Liver (tissue), 9 donors: ENCODE measurements around the gene RESP18. TPM values are rescaled to one million over a fixed set of nuclear protein-coding genes. Genes with fewer than 3 reads are reported as not detected.

Experiments used
- DNase-seq: peaks from one replicate; pipeline ENCODE4 v3.0.0-alpha.2; 2017; ENCODE audit warnings: low spot score
- H3K27ac ChIP-seq, 2 donors: one replicate each; pipeline ENCODE4 v1.7.0; 2013; ENCODE audit warnings: inconsistent platforms in 2 of 2, low read length in 2 of 2, control low read depth in 1 of 2, low read depth in 1 of 2, mild to moderate bottlenecking in 1 of 2
- H3K27me3 ChIP-seq, 4 donors: one replicate each; pipeline versions ENCODE4 v1.6.1 to v1.7.0; 2013; ENCODE audit warnings: low read length in 3 of 4, inconsistent platforms in 1 of 4, mild to moderate bottlenecking in 1 of 4, moderate library complexity in 1 of 4; ENCODE audit not compliant: control insufficient read depth in 4 of 4, insufficient read depth in 4 of 4
- H3K36me3 ChIP-seq, 4 donors: one replicate each; pipeline versions ENCODE4 v1.6.1 to v1.7.0; 2013; ENCODE audit warnings: low read length in 3 of 4, mild to moderate bottlenecking in 3 of 4, low read depth in 1 of 4, moderate library complexity in 1 of 4; ENCODE audit not compliant: control insufficient read depth in 4 of 4, insufficient read depth in 3 of 4
- H3K4me1 ChIP-seq, 4 donors: one replicate each; pipeline versions ENCODE4 v1.6.1 to v1.7.0; 2013; ENCODE audit warnings: low read length in 3 of 4, mild to moderate bottlenecking in 3 of 4, moderate library complexity in 1 of 4; ENCODE audit not compliant: control insufficient read depth in 4 of 4, insufficient read depth in 4 of 4
- H3K4me3 ChIP-seq, 3 donors: one replicate each; pipeline versions ENCODE4 v1.6.1 to v1.7.0; 2013; ENCODE audit warnings: low read length in 3 of 3, control low read depth in 1 of 3, low read depth in 1 of 3, mild to moderate bottlenecking in 1 of 3
- H3K9ac ChIP-seq, 2 donors: one replicate each; pipeline ENCODE4 v1.7.0; 2013; ENCODE audit warnings: low read length in 2 of 2, mild to moderate bottlenecking in 2 of 2, moderate library complexity in 2 of 2, control low read depth in 1 of 2, low read depth in 1 of 2
- H3K9me3 ChIP-seq, 4 donors: one replicate each; pipeline versions ENCODE4 v1.6.1 to v1.7.0; 2013; ENCODE audit warnings: low read length in 3 of 4; ENCODE audit not compliant: control insufficient read depth in 4 of 4
- CTCF ChIP-seq: fragments of 150-350 bp; IDR thresholded peaks from 2 replicates; pipeline ENCODE4 v1.5.1; 2017; ENCODE audit warnings: improper control_type of control experiment, low read depth, low read length; ENCODE audit not compliant: missing input control
- EGR1 ChIP-seq, 2 donors: IDR thresholded peaks; 2 replicates each; pipeline ENCODE4 v1.6.1; 2016 to 2018; ENCODE audit warnings: antibody characterized with exemption in 2 of 2, low read depth in 2 of 2
- FOXA1 ChIP-seq: IDR thresholded peaks from 2 replicates; pipeline ENCODE4 v1.6.1; 2016; ENCODE audit warnings: antibody characterized with exemption
- FOXA2 ChIP-seq: IDR thresholded peaks from 2 replicates; pipeline ENCODE4 v1.6.1; 2016; ENCODE audit warnings: antibody characterized with exemption
- GABPA ChIP-seq, 2 donors: IDR thresholded peaks in 1 of 2; conservative IDR thresholded peaks in 1 of 2; 2 replicates each; pipeline ENCODE4 v1.6.1; 2016; ENCODE audit warnings: antibody characterized with exemption in 2 of 2, mild to moderate bottlenecking in 1 of 2, moderate library complexity in 1 of 2
- HNF4A ChIP-seq, 2 donors: conservative IDR thresholded peaks; 2 replicates each; pipeline ENCODE4 v1.6.1; 2016; ENCODE audit warnings: antibody characterized with exemption in 2 of 2, mild to moderate bottlenecking in 2 of 2
- HNF4G ChIP-seq: IDR thresholded peaks from 2 replicates; pipeline ENCODE4 v1.6.1; 2016; ENCODE audit warnings: antibody characterized with exemption
- JUND ChIP-seq, 2 donors: IDR thresholded peaks; 2 replicates each; pipeline ENCODE4 v1.6.1; 2016; ENCODE audit warnings: antibody characterized with exemption in 2 of 2
- NR2F2 ChIP-seq: IDR thresholded peaks from 2 replicates; pipeline ENCODE4 v1.6.1; 2016; ENCODE audit warnings: antibody characterized with exemption
- RAD21 ChIP-seq, 2 donors: IDR thresholded peaks; 2 replicates each; pipeline ENCODE4 v1.6.1; 2016; ENCODE audit warnings: antibody characterized with exemption in 2 of 2, mild to moderate bottlenecking in 2 of 2
- REST ChIP-seq: IDR thresholded peaks from 2 replicates; pipeline ENCODE4 v1.6.1; 2016; ENCODE audit warnings: antibody characterized with exemption, mild to moderate bottlenecking
- RXRA ChIP-seq, 2 donors: IDR thresholded peaks; 2 replicates each; pipeline ENCODE4 v1.6.1; 2017 to 2018; ENCODE audit warnings: antibody characterized with exemption in 2 of 2, mild to moderate bottlenecking in 1 of 2
- SP1 ChIP-seq: IDR thresholded peaks from 2 replicates; pipeline ENCODE4 v1.6.1; 2018; ENCODE audit warnings: antibody characterized with exemption, mild to moderate bottlenecking
- TAF1 ChIP-seq: conservative IDR thresholded peaks from 2 replicates; pipeline ENCODE4 v1.6.1; 2016; ENCODE audit warnings: antibody characterized with exemption, mild to moderate bottlenecking
- YY1 ChIP-seq: IDR thresholded peaks from 2 replicates; pipeline ENCODE4 v1.6.1; 2016; ENCODE audit warnings: antibody characterized with exemption, mild to moderate bottlenecking
- WGBS: extraction: QIAGEN DNeasy Blood & Tissue Kit; methylation state at CpG from one replicate; pipeline ENCODE4 v1.1.7; 2013; 5-methylcytosine and 5-hydroxymethylcytosine counted together
- polyA plus RNA-seq, 2 donors: library from polyadenylated mRNA; stranded (reverse) in 1 of 2; unstranded in 1 of 2; fragments of 200-250 nt in 1 of 2; fragments of >200 nt in 1 of 2; fragmentation: Nextera tagmentation in 1 of 2; extraction: Ambion mirVana in 1 of 2; gene quantifications; one replicate each; pipeline versions ENCODE4 v1.2.1 to v1.2.3, GENCODE V29; 2013 to 2015
- total RNA-seq, 2 donors: library from RNA; depleted of rRNA; stranded (reverse); fragments of >200 nt; gene quantifications; one replicate each; pipeline ENCODE4 v1.2.3, GENCODE V29; 2014
- TF ChIP-seq, protein P1 (sequence below): IDR thresholded peaks from 2 replicates; pipeline ENCODE4 v1.6.1; 2016; ENCODE audit warnings: antibody characterized with exemption
- TF ChIP-seq, protein P2 (sequence below): IDR thresholded peaks from 2 replicates; pipeline ENCODE4 v1.6.1; 2016; ENCODE audit warnings: antibody characterized with exemption
- TF ChIP-seq, protein P3 (sequence below): IDR thresholded peaks from 2 replicates; pipeline ENCODE4 v1.6.1; 2016; ENCODE audit warnings: antibody characterized with exemption
- donor health status: healthy.
- donor health status: healthy.
- donor health status: healthy.
- donor health status: healthy.
- donor health status: healthy.

RESP18 gene
- total and polyA plus RNA-seq, 4 donors, result not detected

DNA sequence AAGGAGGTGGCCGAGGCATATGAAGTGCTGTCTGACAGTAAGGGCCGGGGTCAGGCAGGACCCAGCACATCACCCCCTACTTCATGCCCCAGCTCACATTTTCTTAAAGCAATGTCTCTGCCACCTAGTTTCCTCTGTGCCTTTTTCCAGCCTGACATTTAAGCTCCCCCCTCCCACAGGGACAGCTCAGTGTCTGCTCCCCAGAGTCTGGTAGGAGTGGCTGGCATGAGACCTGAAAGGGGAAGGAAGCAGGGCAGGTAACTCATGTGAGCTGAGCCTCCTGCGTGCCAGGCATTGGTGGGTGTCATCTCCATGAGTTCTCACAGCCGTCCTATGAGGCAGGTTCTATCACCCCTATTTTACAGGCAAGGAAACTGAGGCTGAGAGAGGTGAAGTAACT is 51.9 kb downstream of the RESP18 start:
- WGBS, result 99% methylated on average over 4 of the region's 4 CpGs
- no peaks in the 10 kb centered on the region for H3K27me3 ChIP-seq
- TF ChIP-seq, protein P1, sequence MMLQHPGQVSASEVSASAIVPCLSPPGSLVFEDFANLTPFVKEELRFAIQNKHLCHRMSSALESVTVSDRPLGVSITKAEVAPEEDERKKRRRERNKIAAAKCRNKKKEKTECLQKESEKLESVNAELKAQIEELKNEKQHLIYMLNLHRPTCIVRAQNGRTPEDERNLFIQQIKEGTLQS, result no peak
- TF ChIP-seq TAF1, result no peak
- no peak for TF ChIP-seq HNF4A (conservative IDR thresholded peaks at IDR 0.05)
- TF ChIP-seq CTCF, result no peak
- TF ChIP-seq HNF4G, result no peak
- no peak for TF ChIP-seq YY1
- TF ChIP-seq FOXA2, result no peak
- no peak for TF ChIP-seq REST
- TF ChIP-seq RAD21 (IDR thresholded peaks at IDR 0.05), result no peak
- TF ChIP-seq NR2F2, result no peak
- TF ChIP-seq, protein P2, sequence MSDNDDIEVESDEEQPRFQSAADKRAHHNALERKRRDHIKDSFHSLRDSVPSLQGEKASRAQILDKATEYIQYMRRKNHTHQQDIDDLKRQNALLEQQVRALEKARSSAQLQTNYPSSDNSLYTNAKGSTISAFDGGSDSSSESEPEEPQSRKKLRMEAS, result no peak
- no peak for TF ChIP-seq FOXA1
- TF ChIP-seq SP1, result no peak
- TF ChIP-seq JUND (IDR thresholded peaks at IDR 0.05), result no peak
- TF ChIP-seq RXRA (IDR thresholded peaks at IDR 0.05), result no peak
- TF ChIP-seq GABPA (IDR thresholded peaks at IDR 0.05 in 1 of 2, conservative IDR thresholded peaks at IDR 0.05 in 1 of 2), result no peak
- TF ChIP-seq EGR1 (IDR thresholded peaks at IDR 0.05; ENCODE audit: low read depth in 2 of 2), result no peak
- TF ChIP-seq, protein P3, sequence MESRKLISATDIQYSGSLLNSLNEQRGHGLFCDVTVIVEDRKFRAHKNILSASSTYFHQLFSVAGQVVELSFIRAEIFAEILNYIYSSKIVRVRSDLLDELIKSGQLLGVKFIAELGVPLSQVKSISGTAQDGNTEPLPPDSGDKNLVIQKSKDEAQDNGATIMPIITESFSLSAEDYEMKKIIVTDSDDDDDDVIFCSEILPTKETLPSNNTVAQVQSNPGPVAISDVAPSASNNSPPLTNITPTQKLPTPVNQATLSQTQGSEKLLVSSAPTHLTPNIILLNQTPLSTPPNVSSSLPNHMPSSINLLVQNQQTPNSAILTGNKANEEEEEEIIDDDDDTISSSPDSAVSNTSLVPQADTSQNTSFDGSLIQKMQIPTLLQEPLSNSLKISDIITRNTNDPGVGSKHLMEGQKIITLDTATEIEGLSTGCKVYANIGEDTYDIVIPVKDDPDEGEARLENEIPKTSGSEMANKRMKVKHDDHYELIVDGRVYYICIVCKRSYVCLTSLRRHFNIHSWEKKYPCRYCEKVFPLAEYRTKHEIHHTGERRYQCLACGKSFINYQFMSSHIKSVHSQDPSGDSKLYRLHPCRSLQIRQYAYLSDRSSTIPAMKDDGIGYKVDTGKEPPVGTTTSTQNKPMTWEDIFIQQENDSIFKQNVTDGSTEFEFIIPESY, result no peak
- no peak overlapping the region for H3K4me3 ChIP-seq
- peaks cover 7 to 24% (median 14%) of the 10 kb centered on the region in 4 donors for H3K4me1 ChIP-seq
- peaks cover 8 to 44% (median 36%) of the 10 kb centered on the region in 4 donors for H3K36me3 ChIP-seq
- DNase-seq, result no peak
- no peaks in the 10 kb centered on the region for H3K9me3 ChIP-seq
- no peak overlapping the region for H3K27ac ChIP-seq
- H3K9ac ChIP-seq, result no peak overlapping the region
